Activated CD4-positive, CD25-positive, alpha-beta regulatory T cell treated with anti-CD3 and anti-CD28 coated beads, Interleukin-2, amount 50 U/mL, for 16 hours (primary cell): ENCODE measurements around the gene GRM4.

Experiments used
- DNase-seq: peaks from one replicate; pipeline ENCODE4 v3.0.0-alpha.2; 2020; ENCODE audit warnings: low read depth, low spot score

The GRM4 gene

DNA sequence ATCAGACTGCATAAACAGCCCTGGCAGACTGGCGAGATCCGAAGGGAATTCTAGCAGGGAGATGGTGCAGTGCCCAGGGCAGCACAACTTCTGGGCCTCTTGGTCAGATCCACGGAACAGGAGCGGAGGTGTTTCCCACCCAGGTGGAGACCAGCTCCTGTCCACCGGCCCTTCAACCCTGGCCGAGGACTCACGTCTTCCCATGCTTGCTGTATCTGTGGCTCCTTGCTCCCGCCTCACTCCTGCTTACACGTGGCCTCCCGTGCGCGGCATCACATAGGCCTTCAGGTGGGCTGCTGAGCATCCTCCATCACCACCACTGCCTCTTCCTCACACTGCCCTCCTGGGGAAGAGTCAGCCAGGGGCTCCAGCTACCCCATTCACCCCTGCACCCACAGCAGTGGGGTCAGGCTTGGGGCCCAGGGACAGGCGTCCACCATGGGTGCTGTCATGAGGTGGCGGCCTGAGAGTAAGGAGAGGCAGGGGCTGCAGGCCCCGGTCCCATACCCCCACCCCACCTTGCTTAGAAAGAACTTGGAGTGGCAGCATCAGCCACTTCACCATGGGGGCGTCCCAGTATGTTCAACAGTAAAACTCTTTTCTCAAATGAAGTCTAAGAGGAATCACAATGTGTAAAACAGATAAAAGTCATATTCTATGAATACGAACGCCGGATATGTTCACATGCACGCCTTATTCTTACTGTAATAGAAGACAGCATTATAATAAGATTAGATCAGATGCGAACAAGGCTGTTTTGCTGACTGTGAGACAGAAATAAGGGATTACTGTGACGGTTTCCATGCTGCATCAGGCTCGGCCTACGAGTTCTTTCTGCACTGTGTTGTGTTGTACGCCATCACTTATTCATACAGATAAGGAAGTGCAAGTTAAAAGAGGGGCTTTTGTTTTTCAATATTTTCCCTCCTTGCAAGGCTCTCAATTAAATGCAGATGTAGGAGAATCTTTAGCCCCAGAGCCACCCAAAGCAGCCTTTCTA lies 165.4 kb downstream of the GRM4 start:
- DNase-seq, result no peak

DNA sequence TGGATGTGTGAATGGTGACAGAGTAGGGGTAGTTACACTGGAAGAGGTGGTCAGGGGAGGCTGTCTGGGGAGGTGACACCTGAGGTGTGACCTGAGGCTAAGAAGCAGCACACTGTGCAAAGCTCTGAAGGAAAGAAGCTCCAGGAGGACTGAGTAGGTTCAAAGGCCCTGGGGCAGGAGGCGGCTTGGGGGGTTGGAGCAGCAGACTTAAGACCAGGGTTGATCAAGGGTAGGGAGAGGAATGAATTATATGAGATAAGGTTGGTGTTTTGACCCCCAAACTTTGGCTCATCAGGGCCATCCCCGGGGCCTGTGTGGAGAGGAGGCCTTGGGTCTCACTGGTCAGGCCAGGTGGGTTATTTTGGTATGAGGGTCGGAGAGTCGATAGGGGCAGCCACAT lies 166.1 kb downstream of the GRM4 start:
- no peak for DNase-seq

DNA sequence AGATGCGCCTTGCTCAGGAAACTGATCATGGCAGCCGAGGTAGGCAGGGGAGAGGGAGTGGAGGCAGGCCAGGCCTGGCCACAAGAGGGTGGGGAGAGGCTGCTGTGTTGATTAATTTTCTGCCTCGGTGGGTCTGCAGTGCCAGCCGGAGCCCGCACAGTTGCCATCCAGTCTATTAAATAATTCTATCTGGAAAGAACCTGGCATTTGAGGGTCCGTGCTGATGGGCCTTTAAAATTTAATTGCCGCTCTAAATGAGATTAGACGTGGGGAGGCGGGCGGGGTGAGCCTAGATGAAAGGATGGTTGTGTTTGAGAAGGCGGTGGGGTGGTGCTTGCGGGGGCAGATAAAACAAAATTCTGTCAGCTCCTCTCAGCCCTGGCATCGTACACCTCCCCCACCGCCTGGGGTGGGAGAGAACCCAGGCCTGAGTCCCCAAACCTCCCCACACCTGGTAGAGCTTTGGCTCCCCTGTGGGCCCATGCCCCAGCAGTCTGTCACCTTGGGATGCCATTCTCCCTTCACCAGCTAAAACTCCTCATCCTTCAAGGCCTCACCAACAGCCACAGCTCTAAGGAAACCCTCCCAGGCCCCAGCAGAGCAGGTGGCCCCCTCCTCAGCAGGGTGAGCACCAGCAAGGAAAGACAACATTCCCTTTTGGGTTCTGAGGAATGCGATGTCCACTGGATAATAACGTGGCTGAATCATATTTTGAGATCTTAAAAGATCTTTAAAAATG lies 167.3 kb downstream of the GRM4 start:
- DNase-seq, result no peak

DNA sequence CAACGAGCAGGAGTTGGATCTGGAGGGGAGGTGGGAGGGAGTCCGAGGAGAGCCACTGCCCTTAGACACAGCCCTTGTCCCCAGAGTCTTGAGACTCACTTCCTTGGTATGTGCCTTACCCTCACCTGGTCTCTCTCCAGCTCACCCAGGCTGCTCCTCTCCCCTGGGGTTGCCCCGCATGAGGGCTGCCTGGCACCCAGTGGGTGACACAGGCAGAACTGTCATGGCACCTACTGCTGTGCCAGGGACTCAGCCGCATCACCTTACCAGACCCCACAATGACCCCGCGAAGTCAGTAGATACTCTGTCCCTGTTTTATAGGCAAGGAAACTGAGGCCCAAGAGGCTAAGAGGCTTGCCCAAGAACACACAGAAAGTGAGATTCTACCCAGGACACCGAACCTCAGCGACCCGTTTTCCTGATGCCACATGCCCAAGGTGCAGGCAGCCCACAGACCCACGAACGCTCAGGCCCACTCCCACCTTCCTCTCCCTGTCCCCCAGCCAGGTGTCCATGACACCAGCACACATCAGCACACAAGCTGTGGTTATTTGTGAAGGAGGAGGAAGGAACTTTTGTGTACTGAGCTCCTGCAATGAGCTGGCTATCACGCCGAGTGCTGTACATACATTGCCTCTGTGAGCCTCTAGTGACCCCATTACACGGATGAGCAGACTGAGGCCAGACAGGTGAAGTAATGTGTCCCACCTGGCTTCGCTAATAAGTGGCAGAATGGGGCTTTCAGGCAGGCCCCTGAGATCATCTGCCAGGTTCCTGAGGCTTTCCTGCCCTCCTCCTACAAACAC lies 168.1 kb downstream of the GRM4 start:
- no peak for DNase-seq

DNA sequence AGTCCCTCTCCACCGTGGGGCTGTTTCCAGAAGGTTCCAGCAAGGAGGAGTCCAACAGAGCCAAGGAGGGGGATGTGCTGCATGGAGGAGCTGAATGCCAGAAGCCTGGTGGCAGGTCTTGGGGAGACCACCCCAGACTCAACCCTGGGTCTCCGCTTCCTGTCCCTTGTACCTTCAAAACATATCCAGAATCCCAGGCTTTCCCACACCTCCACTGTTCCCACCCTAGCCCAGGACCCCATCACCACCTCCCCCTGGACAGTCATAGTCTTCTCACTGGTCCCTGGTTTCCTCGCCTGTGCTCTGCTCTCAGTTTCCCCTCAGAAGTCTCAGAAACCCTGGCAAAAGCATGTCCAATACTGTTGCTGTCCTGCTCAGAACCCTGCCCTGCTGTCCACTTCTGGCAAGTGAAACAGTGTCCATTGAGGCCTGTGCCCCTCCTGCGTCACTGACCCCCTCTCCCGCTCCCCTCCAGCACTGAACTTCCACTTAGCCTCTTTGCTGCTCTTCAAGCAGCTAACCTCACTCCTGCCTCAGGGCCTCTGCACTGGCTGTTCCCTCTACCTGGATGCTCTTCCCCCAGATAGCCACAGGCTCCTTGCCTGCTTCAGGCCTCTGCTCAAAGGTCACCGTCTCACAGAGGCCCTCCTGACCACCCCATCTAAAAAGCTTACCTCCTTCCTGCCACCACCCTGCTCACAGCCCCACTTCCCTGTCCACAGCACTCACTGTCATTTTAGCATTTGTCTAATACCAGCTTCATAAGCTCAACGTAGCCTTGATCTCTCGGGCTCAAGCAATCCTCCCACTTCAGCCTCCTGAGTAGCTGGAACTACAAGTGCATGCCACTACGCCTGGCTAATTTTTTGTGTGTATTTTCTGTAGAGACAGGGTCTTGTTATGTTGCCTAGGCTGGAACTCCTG lies 169.2 kb downstream of the GRM4 start:
- DNase-seq, result no peak

DNA sequence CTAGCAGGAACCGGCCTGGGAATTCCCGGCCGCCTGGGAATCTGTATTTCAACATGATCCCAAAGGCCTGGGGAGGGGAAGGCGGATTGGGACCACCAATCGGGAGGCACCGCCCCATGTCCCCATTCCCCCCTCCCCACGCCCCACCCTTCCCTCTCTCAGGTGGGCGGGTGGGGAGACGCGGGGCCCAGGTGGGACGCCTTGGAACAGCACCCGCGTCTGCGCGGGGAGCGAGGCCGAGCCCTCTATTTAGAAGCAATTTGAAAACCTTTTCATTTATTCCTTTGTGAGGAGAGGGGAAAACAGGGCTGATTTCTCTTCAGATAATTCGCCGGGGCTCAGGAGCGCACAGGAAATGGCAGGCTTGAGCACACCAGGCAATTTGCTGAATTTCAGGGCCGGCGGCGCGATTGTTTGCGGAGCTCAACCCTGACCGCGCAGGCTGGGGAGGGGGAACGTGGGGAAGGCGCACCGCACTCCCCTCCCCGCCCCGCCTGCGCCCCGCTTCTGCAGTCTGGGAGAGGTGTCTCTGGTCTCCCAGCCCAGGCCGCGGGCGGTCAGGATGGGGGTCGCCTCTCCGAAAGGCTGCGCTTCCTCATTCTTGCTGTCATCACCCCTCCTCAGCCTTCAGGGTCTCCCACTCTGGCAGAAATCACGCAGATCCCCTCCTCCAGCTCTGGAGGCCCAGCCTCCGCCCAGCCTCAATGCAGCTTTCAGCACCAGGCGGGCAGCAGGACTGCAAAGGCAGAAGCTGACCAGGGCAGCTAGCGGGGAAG lies 170.0 kb downstream of the GRM4 start:
- no peak for DNase-seq

DNA sequence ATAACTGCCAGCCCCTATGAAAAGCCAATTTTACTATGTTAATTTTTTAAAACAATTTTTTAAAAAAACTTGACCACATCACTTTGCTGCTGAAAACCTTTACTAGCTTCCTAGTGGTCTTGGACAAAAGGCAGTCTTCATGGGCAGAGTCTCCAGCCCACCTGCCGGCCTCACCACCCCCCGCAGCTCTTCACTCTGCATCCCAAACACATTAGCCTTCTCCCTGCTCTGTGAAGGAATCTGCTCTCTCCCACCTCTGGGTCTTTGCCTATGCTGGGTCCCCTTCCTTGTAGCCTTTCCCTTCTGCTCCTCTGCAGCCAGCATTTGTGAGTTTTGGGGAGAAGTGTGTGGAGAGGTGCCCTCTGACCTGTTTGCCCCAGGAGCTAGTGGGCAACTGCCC lies 171.4 kb downstream of the GRM4 start:
- no peak for DNase-seq

DNA sequence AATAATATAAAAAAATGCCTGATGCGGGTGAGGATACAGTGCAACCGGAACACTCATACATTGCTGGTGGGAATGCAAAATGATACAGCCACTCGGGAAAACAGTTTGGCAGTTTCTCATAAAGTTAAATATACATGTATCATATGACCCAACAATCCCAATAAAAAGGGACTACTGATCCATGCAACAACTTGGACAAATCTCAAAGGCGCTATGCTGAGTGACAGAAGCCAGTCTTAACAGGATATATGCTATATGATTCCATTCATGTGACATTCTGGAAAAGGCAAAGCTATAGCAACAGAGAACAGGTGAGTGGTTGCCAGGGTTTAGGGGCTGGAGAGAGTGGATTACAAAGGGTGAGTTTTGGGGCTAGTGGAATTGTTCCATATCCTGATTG lies 171.9 kb downstream of the GRM4 start:
- no peak for DNase-seq

DNA sequence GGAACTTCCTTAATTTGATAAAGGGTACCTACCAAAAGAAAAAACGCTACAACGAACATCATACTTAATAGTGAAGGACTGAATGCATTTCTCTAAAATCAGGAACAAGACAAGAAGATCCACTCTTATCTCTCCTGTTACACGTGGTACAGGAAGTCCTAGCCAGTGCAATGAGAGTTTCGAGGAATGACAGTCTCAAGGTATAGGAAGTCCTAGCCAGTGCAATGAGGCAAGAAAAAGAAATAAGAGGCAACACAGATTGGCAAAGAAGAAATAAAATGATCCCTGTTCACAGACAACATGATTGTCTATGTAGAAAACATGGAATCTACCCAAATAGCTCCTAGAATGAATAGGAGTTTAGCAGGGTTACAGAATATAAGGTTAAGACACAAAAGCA lies 174.3 kb downstream of the GRM4 start:
- no peak for DNase-seq
